IMR-90 (cell line): ENCODE data around the gene NUP98. TPM values are rescaled to one million over a fixed set of nuclear protein-coding genes. Genes with fewer than 3 reads are reported as not detected.

ENCODE experiments used
- ATAC-seq: fragments of 200-7000 bp; cut with Tn5 transposase; 2 replicates; pipeline ENCODE4 v1.9.1; 2020; ENCODE audit warnings: low read depth, mild to moderate bottlenecking, moderate library complexity
- BruUV-seq: library from RNA; stranded (reverse); fragments of 400-500 nt; replicated peaks from 2 replicates; lab custom pipeline; 2021; lab: Mats Ljungman, UMichigan
- CTCF ChIA-PET: fragments of 300-600 bp; formaldehyde crosslinking; extraction: SDS; loops from one replicate; lab custom pipeline; 2021; ENCODE audit warnings: antibody characterized with exemption; lab: Yijun Ruan, JAX
- POLR2A ChIA-PET: fragments of 300-600 bp; sonication (Branson Sonifier 250); formaldehyde crosslinking; loops from one replicate; lab custom pipeline; 2022; ENCODE audit warnings: antibody characterized with exemption; ENCODE audit not compliant: unreplicated experiment; lab: Charles Lee
- DNase-seq: peaks from one replicate; pipeline ENCODE4 v3.0.0; 2013
- H2AFZ ChIP-seq: replicated peaks from 2 replicates; pipeline ENCODE3; 2013; ENCODE audit warnings: low read length, mild to moderate bottlenecking; ENCODE audit not compliant: poor library complexity
- H2AK5ac ChIP-seq: 2 replicates; pipeline ENCODE4 v1.6.1; 2013; ENCODE audit warnings: low read depth, low read length, inconsistent platforms
- H2AK9ac ChIP-seq: replicated peaks from 2 replicates; pipeline ENCODE3; 2013; ENCODE audit warnings: mild to moderate bottlenecking, low read depth, low read length, moderate library complexity; ENCODE audit not compliant: poor library complexity
- H2BK120ac ChIP-seq: 2 replicates; pipeline ENCODE4 v1.6.1; 2013; ENCODE audit warnings: low read depth, low read length, inconsistent platforms
- H2BK15ac ChIP-seq: 3 replicates; pipeline ENCODE4 v1.6.1; 2013; ENCODE audit warnings: low read depth, low read length, inconsistent platforms
- H2BK20ac ChIP-seq: 2 replicates; pipeline ENCODE4 v1.6.1; 2013; ENCODE audit warnings: low read depth, mild to moderate bottlenecking, inconsistent platforms, low read length, moderate library complexity
- H2BK5ac ChIP-seq: 2 replicates; pipeline ENCODE4 v1.6.1; 2013; ENCODE audit warnings: mild to moderate bottlenecking, low read depth, low read length, inconsistent platforms; ENCODE audit not compliant: poor library complexity, severe bottlenecking
- H3K14ac ChIP-seq: replicated peaks from 2 replicates; pipeline ENCODE4 v1.6.1; 2013; ENCODE audit warnings: low read depth, low read length, inconsistent platforms
- H3K18ac ChIP-seq: 2 replicates; pipeline ENCODE4 v1.6.1; 2013; ENCODE audit warnings: low read depth, low read length, control low read depth
- H3K23ac ChIP-seq: 2 replicates; pipeline ENCODE4 v1.6.1; 2013; ENCODE audit warnings: low read depth, low read length, inconsistent platforms
- H3K27ac ChIP-seq: 2 replicates; pipeline ENCODE4 v1.5.1; 2013; ENCODE audit warnings: mild to moderate bottlenecking, control low read depth, low read length; ENCODE audit not compliant: insufficient read depth
- H3K27me3 ChIP-seq: 2 replicates; pipeline ENCODE4 v1.6.1; 2013; ENCODE audit warnings: low read length; ENCODE audit not compliant: control insufficient read depth, insufficient read depth
- H3K36me3 ChIP-seq: 2 replicates; pipeline ENCODE4 v1.6.1; 2013; ENCODE audit warnings: low read length, mixed read lengths; ENCODE audit not compliant: control insufficient read depth, insufficient read depth
- H3K4ac ChIP-seq: 2 replicates; pipeline ENCODE4 v1.6.1; 2013; ENCODE audit warnings: low read depth, low read length, inconsistent platforms
- H3K4me1 ChIP-seq: 2 replicates; pipeline ENCODE4 v1.6.1; 2013; ENCODE audit warnings: low read length, mixed read lengths; ENCODE audit not compliant: control insufficient read depth, insufficient read depth
- H3K4me2 ChIP-seq: 2 replicates; pipeline ENCODE4 v1.6.1; 2013; ENCODE audit warnings: low read depth, mild to moderate bottlenecking, control low read depth, low read length, moderate library complexity
- H3K4me3 ChIP-seq: 2 replicates; pipeline ENCODE4 v1.5.1; 2013; ENCODE audit warnings: low read depth, mild to moderate bottlenecking, control low read depth, low read length, moderate library complexity; ENCODE audit not compliant: insufficient read depth
- H3K56ac ChIP-seq: 2 replicates; pipeline ENCODE4 v1.6.1; 2013; ENCODE audit warnings: low read length, inconsistent platforms; ENCODE audit not compliant: insufficient read depth; ENCODE audit errors: extremely low read depth
- H3K79me1 ChIP-seq, 2 experiments: 2 replicates each; pipeline ENCODE4 v1.6.1; 2013; ENCODE audit warnings: low read length in 2 of 2, inconsistent platforms in 1 of 2, low read depth in 1 of 2
- H3K9ac ChIP-seq: 2 replicates; pipeline ENCODE4 v1.6.1; 2013; ENCODE audit warnings: low read depth, low read length, control low read depth
- H3K9me1 ChIP-seq: 2 replicates; pipeline ENCODE4 v1.6.1; 2013; ENCODE audit warnings: low read length, inconsistent platforms; ENCODE audit not compliant: insufficient read depth
- H3K9me3 ChIP-seq: 2 replicates; pipeline ENCODE4 v1.6.1; 2013; ENCODE audit warnings: low read length; ENCODE audit not compliant: control insufficient read depth, insufficient read depth
- H4K20me1 ChIP-seq: 2 replicates; pipeline ENCODE4 v1.6.1; 2013; ENCODE audit warnings: low read length, inconsistent platforms; ENCODE audit not compliant: insufficient read depth
- H4K5ac ChIP-seq: 2 replicates; pipeline ENCODE4 v1.6.1; 2013; ENCODE audit warnings: mild to moderate bottlenecking, low read depth, low read length, control low read depth
- H4K8ac ChIP-seq, 2 experiments: 2 replicates each; pipeline ENCODE4 v1.6.1; 2013; ENCODE audit warnings: low read depth in 2 of 2, low read length in 2 of 2, control low read depth in 1 of 2, inconsistent platforms in 1 of 2
- H4K91ac ChIP-seq: 2 replicates; pipeline ENCODE4 v1.6.1; 2013; ENCODE audit warnings: low read depth, low read length, inconsistent platforms; ENCODE audit not compliant: insufficient read depth
- CEBPB ChIP-seq: IDR thresholded peaks from 2 replicates; pipeline ENCODE4 v1.6.1; 2012; ENCODE audit warnings: low read depth, low read length, improper control_type of control experiment
- CHD1 ChIP-seq: IDR thresholded peaks from 2 replicates; pipeline ENCODE4 v1.6.1; 2012; ENCODE audit warnings: low read depth, low read length, improper control_type of control experiment
- CTCF ChIP-seq: conservative IDR thresholded peaks from 2 replicates; pipeline ENCODE4 v1.5.1; 2012; ENCODE audit warnings: mild to moderate bottlenecking, low read depth, low read length, improper control_type of control experiment
- FOS ChIP-seq: fragments of 150-350 bp; IDR thresholded peaks from 2 replicates; pipeline ENCODE4 v1.6.1; 2016; ENCODE audit warnings: low read depth, low read length
- MAZ ChIP-seq: IDR thresholded peaks from 2 replicates; pipeline ENCODE4 v1.6.1; 2012; ENCODE audit warnings: low read depth, mild to moderate bottlenecking, low read length, improper control_type of control experiment, moderate library complexity, borderline replicate concordance
- MXI1 ChIP-seq: IDR thresholded peaks from 2 replicates; pipeline ENCODE4 v1.6.1; 2012; ENCODE audit warnings: low read depth, mild to moderate bottlenecking, low read length, moderate library complexity, borderline replicate concordance
- POLR2A ChIP-seq: IDR thresholded peaks from 2 replicates; pipeline ENCODE4 v1.6.1; 2012; ENCODE audit warnings: mild to moderate bottlenecking, low read depth, low read length
- RAD21 ChIP-seq: IDR thresholded peaks from 2 replicates; pipeline ENCODE4 v1.6.1; 2012; ENCODE audit warnings: low read length, improper control_type of control experiment
- RCOR1 ChIP-seq: IDR thresholded peaks from 2 replicates; pipeline ENCODE4 v1.6.1; 2012; ENCODE audit warnings: mild to moderate bottlenecking, low read length, improper control_type of control experiment; ENCODE audit not compliant: insufficient replicate concordance
- RFX5 ChIP-seq: IDR thresholded peaks from 2 replicates; pipeline ENCODE4 v1.8.0; 2012; ENCODE audit warnings: low read depth, mild to moderate bottlenecking, low read length, moderate library complexity
- USF2 ChIP-seq: fragments of 150-350 bp; IDR thresholded peaks from 2 replicates; pipeline ENCODE4 v1.6.1; 2017; ENCODE audit warnings: mild to moderate bottlenecking, antibody characterized with exemption, low read length, low read depth
- WGBS, 2 experiments: methylation state at CpG; one replicate each; pipeline versions ENCODE4 v1.1.5 to v1.1.7; 2013; ENCODE audit warnings: missing lambda C conversion rate in 2 of 2; ENCODE audit not compliant: insufficient read length in 1 of 2; ENCODE audit errors: extremely low coverage in 2 of 2; 5-methylcytosine and 5-hydroxymethylcytosine counted together
- dilution Hi-C: fragments of 300-500 bp; cut with HindIII; formaldehyde crosslinking; loops from one replicate; pipeline ENCODE4 v1.14.3; 2018; ENCODE audit warnings: low sequenced_read_pairs; ENCODE audit not compliant: unreplicated experiment
- in situ Hi-C: fragments of 300-500 bp; cut with MboI; formaldehyde crosslinking; loops from 3 replicates; pipeline ENCODE4 v1.14.3; 2019; ENCODE audit warnings: low sequenced_read_pairs, inconsistent platforms, mixed read lengths
- intact Hi-C: fragments of 100-400 bp; cut with micrococcal nuclease; formaldehyde crosslinking; loops from 2 replicates; pipeline ENCODE4 v1.10.0; 2022
- polyA plus RNA-seq, 3 experiments: library from polyadenylated mRNA; depleted of rRNA; stranded (reverse); fragments of >200 nt; gene quantifications; 2 replicates each; pipeline ENCODE4 v1.2.3, GENCODE V29; 2012; ENCODE audit warnings: low replicate concordance in 1 of 3
- total RNA-seq: library from RNA; depleted of rRNA; stranded (reverse); fragments of >200 nt; gene quantifications from 2 replicates; pipeline ENCODE4 v1.2.3, GENCODE V29; 2012

Gene NUP98
- total and polyA plus RNA-seq, 2 of the 4 experiments (the other 2 are of a cell fraction), result 103 to 138 TPM

DNA sequence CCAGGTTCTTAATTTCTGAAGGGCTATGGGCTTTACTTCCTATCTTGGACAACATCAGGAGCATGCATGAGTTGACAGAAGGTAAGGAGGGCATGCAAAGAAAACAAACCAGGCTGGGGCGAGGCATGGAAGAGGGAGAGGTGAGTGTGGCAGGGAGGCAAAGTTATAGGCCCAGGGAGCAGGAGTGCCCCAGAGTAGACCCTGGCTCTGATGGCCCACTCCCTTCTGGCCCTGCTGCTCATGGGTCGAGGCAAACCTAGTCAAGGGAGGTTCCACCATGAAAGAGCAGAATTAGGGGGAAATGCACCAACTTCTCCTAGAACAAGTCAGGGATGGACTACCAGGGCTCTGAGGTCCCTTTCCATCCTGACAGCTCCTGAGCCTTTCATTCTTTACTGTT lies 136.4 kb downstream of the NUP98 start:
- Histone ChIP-seq H4K91ac (no peak overlapping the region), H3K56ac (no peak overlapping the region), H4K20me1 (no peaks in the 10 kb centered on the region), H3K4me1 (no peaks in the 10 kb centered on the region), H2AK9ac (no peak overlapping the region), H3K4ac (no peak overlapping the region), H2AFZ (no peak overlapping the region), H3K9me3 (no peaks in the 10 kb centered on the region), H2BK5ac (no peak overlapping the region), H3K9me1 (no peaks in the 10 kb centered on the region), H3K23ac (no peak overlapping the region), H2BK15ac (no peak overlapping the region), H3K27me3 (peaks cover 10% of the 10 kb centered on the region), H2BK120ac (no peak overlapping the region), H3K36me3 (peaks cover 12% of the 10 kb centered on the region), H2BK20ac (no peak overlapping the region), H3K27ac (no peak overlapping the region), H3K79me1 (no peaks in the 10 kb centered on the region), H3K14ac (no peak overlapping the region), H3K18ac (no peak overlapping the region), H3K9ac (no peak overlapping the region), H4K5ac (no peak overlapping the region), H2AK5ac (no peak overlapping the region), H3K4me3 (no peak overlapping the region), H3K4me2 (no peak overlapping the region), H4K8ac (no peak overlapping the region)
- in situ Hi-C loops, result no loop called here
- no peak for ATAC-seq
- no peak for DNase-seq
- WGBS, 2 experiments, result 40% methylated on average over 1 of the region's 2 CpGs; no CpG with 5 or more reads in 1 of the 2 experiments
- intact Hi-C loops, result no loop called here
- CTCF ChIA-PET, result no interaction called here
- POLR2A ChIA-PET, result no interaction called here
- TF ChIP-seq RFX5 (no peak), MXI1 (no peak), RCOR1 (no peak), FOS (no peak), CHD1 (no peak), POLR2A (no peak), CEBPB (no peak), MAZ (no peak), USF2 (no peak), RAD21 (no peak), CTCF (no peak)
- BruUV-seq, result no TSS peak
- dilution Hi-C loops, result no loop called here
